ENCODE results near the gene DCST2. TPM values are rescaled to one million over a fixed set of nuclear protein-coding genes. Genes with fewer than 3 reads are reported as not detected.

The DCST2 gene
- total RNA-seq, 2 donors from 2014 or later: not detected

DNA sequence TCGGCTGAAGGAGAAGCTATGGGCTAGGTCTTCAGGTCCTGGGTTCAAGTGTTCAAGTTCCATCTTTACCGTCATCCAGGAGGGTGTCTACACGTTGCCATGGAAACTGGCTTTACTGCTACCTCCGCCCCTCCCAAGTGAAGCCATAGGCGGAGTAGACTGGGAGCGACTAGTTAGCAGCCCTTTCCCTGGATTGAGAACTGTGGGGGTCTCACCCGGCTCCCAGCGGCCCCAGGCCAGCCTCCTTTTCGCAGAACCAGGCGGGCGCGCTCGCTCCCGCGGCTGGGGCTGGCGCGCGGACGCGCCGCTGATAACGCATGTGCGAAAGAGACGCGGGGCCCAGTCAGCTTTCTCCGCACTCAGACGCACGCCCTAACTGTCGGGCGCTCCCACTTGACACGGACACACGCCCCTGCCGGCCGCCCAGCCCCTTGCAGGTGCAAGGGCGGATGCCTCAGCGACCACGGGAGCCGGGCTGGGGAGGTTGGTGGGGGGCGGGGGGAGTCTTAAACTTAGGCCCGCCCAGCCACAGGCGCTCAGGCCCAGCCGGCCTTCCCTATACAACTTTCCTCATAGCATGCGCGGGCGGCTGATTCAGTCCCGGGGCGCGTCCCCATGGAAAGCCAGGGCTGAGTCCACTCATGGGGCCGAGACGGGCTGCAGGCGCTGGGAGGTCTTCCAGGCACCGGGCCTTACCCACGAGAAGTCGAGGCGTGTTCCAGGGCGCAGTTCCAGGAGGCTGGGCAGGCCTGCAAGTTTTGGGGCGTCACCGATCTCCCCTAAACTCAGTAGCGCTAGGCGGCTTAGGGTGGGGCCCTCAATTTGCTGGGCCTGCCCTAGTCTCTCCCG, 37.4 kb upstream of the DCST2 start:
- peak; percentile 18 to 51 for TF ChIP-seq CTCF (IDR thresholded peaks at IDR 0.05)
- no peaks in the 10 kb centered on the region for H3K9me3 ChIP-seq
- peak overlapping the region; percentile 30 to 50 for H3K4me3 ChIP-seq
- peak overlapping the region; percentile 71 to 81 for H3K27ac ChIP-seq
- no peaks in the 10 kb centered on the region for H3K27me3 ChIP-seq
- H3K4me1 ChIP-seq: peaks cover 0 to 17% of the 10 kb centered on the region in 2 donors
- peak; percentile 84 for DNase-seq (ENCODE audit: low spot score)
- H3K36me3 ChIP-seq: no peaks in the 10 kb centered on the region

GRCh38 chr1:155070158-155070621, 36.6 kb upstream of the DCST2 start:
- Histone ChIP-seq H3K27me3 (no peaks in the 10 kb centered on the region), H3K27ac (peak overlapping the region in 1 of 2 donors; percentile 71), H3K36me3 (no peaks in the 10 kb centered on the region), H3K4me3 (peak overlapping the region in 1 of 2 donors; percentile 50), H3K4me1 (peaks cover 0 to 17% of the 10 kb centered on the region in 2 donors), H3K9me3 (no peaks in the 10 kb centered on the region)
- no peak for DNase-seq (ENCODE audit: low spot score)
- TF ChIP-seq CTCF (IDR thresholded peaks at IDR 0.05): no peak

DNA sequence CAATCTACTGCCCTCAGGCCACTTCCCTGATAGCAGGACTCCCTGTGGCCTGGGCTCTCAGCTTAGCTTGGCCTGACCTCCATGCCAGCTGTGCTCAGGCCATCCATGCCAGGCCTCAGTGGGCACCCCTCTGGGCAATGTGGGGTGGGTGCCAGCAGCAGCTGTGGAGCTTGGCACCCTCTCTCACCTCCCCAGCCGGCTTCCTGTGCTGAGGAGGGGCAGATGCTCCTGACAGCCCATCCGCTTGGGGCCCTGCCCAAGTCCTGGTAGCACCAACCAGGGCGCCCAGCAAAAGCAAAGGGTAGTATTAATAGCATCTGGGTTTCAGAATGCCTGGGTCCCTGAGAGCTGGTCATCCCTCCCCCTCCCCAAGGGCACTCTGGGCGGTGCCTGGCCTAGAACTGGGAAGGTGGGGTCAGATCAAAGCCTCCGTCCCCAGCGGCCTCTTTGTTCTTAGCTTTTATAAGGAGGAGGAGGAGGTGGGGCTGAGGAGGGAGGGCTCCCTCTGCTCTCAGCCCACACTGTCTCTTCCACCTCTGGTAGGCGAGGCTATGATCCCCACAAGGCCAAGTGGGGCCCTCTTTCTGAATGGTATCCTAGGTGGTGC, 36.1 kb upstream of the DCST2 start:
- no peak overlapping the region for H3K27ac ChIP-seq
- H3K4me3 ChIP-seq: no peak overlapping the region
- H3K4me1 ChIP-seq: peaks cover 0 to 17% of the 10 kb centered on the region in 2 donors
- no peaks in the 10 kb centered on the region for H3K36me3 ChIP-seq
- DNase-seq (ENCODE audit: low spot score): no peak
- TF ChIP-seq CTCF (IDR thresholded peaks at IDR 0.05): no peak
- no peaks in the 10 kb centered on the region for H3K9me3 ChIP-seq
- no peaks in the 10 kb centered on the region for H3K27me3 ChIP-seq

DNA sequence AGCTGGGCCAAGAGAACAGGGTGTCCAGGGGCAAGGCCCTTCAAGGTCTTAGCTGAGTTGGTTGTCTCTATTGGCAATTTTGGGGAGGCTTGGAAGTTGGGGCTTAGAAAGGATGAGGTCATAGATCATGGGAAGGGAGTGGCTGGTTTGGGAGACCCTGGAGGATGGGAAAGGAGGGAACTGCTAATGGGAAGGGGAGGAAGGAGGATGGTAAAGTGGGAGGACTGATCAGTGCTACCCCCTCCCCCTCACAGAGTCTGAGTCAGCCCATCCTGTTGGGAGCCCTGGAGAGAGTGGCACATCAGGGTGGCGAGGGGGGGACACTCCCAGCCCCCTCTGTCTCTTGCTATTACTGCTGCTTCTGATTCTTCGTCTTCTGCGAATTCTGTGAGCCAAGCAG, 35.0 kb upstream of the DCST2 start:
- TF ChIP-seq CTCF (IDR thresholded peaks at IDR 0.05): no peak
- DNase-seq (ENCODE audit: low spot score): no peak
- Histone ChIP-seq H3K27ac (no peak overlapping the region), H3K4me1 (peaks cover 0 to 23% of the 10 kb centered on the region in 2 donors), H3K4me3 (no peak overlapping the region), H3K36me3 (no peaks in the 10 kb centered on the region), H3K9me3 (no peaks in the 10 kb centered on the region), H3K27me3 (no peaks in the 10 kb centered on the region)

GRCh38 chr1:155066777-155067176, 33.2 kb upstream of the DCST2 start:
- no peaks in the 10 kb centered on the region for H3K36me3 ChIP-seq
- no peak for DNase-seq (ENCODE audit: low spot score)
- peaks cover 0 to 40% of the 10 kb centered on the region in 2 donors for H3K4me1 ChIP-seq
- no peaks in the 10 kb centered on the region for H3K9me3 ChIP-seq
- no peak for TF ChIP-seq CTCF (IDR thresholded peaks at IDR 0.05)
- no peak overlapping the region for H3K27ac ChIP-seq
- H3K27me3 ChIP-seq: no peaks in the 10 kb centered on the region
- H3K4me3 ChIP-seq: no peak overlapping the region

All from right atrium auricular region (tissue), 2 donors.